HG03175 (cell line): ENCODE measurements around the gene SCFD2.

Source experiments
- ATAC-seq: cut with Tn5 transposase; IDR thresholded peaks from one replicate; pipeline ENCODE4 v1.9.1; 2021; ENCODE audit warnings: mild to moderate bottlenecking, moderate library complexity; ENCODE audit not compliant: unreplicated experiment

Gene SCFD2

GRCh38 chr4:53118676-53119075 lies 247.2 kb downstream of the SCFD2 start:
- ATAC-seq, result no peak

- ATAC-seq, result no peak
These were observed 248.9 kb downstream of the SCFD2 start for GRCh38 chr4:53116954-53117353.

GRCh38 chr4:53113431-53114225 lies 252.2 kb downstream of the SCFD2 start:
- no peak for ATAC-seq

- ATAC-seq, result no peak
These were observed 260.5 kb downstream of the SCFD2 start for GRCh38 chr4:53105313-53105712.

GRCh38 chr4:53103481-53103880 lies 262.4 kb downstream of the SCFD2 start:
- ATAC-seq, result no peak

GRCh38 chr4:53101191-53101581 lies 264.7 kb downstream of the SCFD2 start:
- no peak for ATAC-seq

GRCh38 chr4:53100501-53101190 lies 265.2 kb downstream of the SCFD2 start:
- no peak for ATAC-seq

- no peak for ATAC-seq
These were observed 267.2 kb downstream of the SCFD2 start for GRCh38 chr4:53098681-53099121.

- ATAC-seq, result no peak
These were observed 271.8 kb downstream of the SCFD2 start for GRCh38 chr4:53094040-53094439.

- no peak for ATAC-seq
These were observed 275.7 kb downstream of the SCFD2 start for GRCh38 chr4:53089936-53090729.

GRCh38 chr4:53088152-53088551 lies 277.7 kb downstream of the SCFD2 start:
- ATAC-seq, result no peak

- no peak for ATAC-seq
These were observed 289.4 kb downstream of the SCFD2 start for GRCh38 chr4:53076374-53076958.

- no peak for ATAC-seq
These were observed 290.6 kb downstream of the SCFD2 start for GRCh38 chr4:53075162-53075785.

- ATAC-seq, result no peak
These were observed 297.0 kb downstream of the SCFD2 start for GRCh38 chr4:53068755-53069330.

GRCh38 chr4:53067125-53067802 lies 298.6 kb downstream of the SCFD2 start:
- no peak for ATAC-seq

GRCh38 chr4:53066155-53066554 lies 299.7 kb downstream of the SCFD2 start:
- no peak for ATAC-seq

GRCh38 chr4:53064609-53065008 lies 301.3 kb downstream of the SCFD2 start:
- no peak for ATAC-seq

- ATAC-seq, result no peak
These were observed 304.6 kb downstream of the SCFD2 start for GRCh38 chr4:53061091-53061850.

GRCh38 chr4:53060278-53060677 lies 305.6 kb downstream of the SCFD2 start:
- no peak for ATAC-seq
